Fibroblast of the aortic adventitia (primary cell): ENCODE data around the gene SNAP23. TPM values are rescaled to one million over a fixed set of nuclear protein-coding genes. Genes with fewer than 3 reads are reported as not detected.

Experiments used
- DNase-seq: peaks from one replicate; pipeline ENCODE4 v3.0.0-alpha.2; 2010; ENCODE audit warnings: low read depth
- H3K4me3 ChIP-seq: 2 replicates; pipeline ENCODE4 v1.5.1; 2011; ENCODE audit warnings: low read depth, mild to moderate bottlenecking, control low read depth, low read length, moderate library complexity
- CTCF ChIP-seq: IDR thresholded peaks from 2 replicates; pipeline ENCODE4 v1.5.1; 2011; ENCODE audit warnings: mild to moderate bottlenecking, low read length, control low read depth, inconsistent platforms; ENCODE audit not compliant: insufficient read depth
- total RNA-seq: library from RNA; depleted of rRNA; stranded (reverse); fragments of >200 nt; gene quantifications from 2 replicates; pipeline ENCODE4 v1.2.3, GENCODE V29; 2012; ENCODE audit warnings: low replicate concordance

SNAP23 gene
- total RNA-seq, 1 donor, result 87.4 TPM

- TF ChIP-seq CTCF, result no peak
- no peak for DNase-seq
- no peak overlapping the region for H3K4me3 ChIP-seq
Observed at GRCh38 chr15:42578984-42579537, 83.6 kb downstream of the SNAP23 start.

- peak overlapping the region; percentile 62 for H3K4me3 ChIP-seq
- TF ChIP-seq CTCF, result no peak
- peak; percentile 58 for DNase-seq
Observed at GRCh38 chr15:42581272-42581730, 85.9 kb downstream of the SNAP23 start.

Other genes starting within 250 kb of the SNAP23 start
- 27.6 and 32.5 TPM in 2 replicates for gene GANC, start 222.4 kb upstream of the SNAP23 start, total RNA-seq
- gene TMEM87A, start 222.2 kb upstream of the SNAP23 start, total RNA-seq, result 71.5 and 79.8 TPM in 2 replicates
- gene CAPN3, start 136.1 kb upstream of the SNAP23 start, total RNA-seq, result 1.6 and 2.5 TPM in 2 replicates
- gene ZNF106, start 4.5 kb upstream of the SNAP23 start, total RNA-seq, result 72.8 and 203 TPM in 2 replicates
- 12.9 and 21.6 TPM in 2 replicates for gene LRRC57, start 53.2 kb downstream of the SNAP23 start, total RNA-seq
- gene HAUS2, start 53.2 kb downstream of the SNAP23 start, total RNA-seq, result 41.4 and 41.5 TPM in 2 replicates
- 5.2 and 8.0 TPM in 2 replicates for gene STARD9, start 80.0 kb downstream of the SNAP23 start, total RNA-seq
- gene CDAN1, start 241.5 kb downstream of the SNAP23 start, total RNA-seq, result 4.1 and 8.7 TPM in 2 replicates